SU-DHL-6 (cell line): ENCODE measurements around the gene CGB3.
"Not testable (repeated sequence)": the region's sequence is repeated elsewhere in the genome, so short reads cannot be mapped to it uniquely, and the experiment has no call there.

Experiments used
- H2AFZ ChIP-seq: fragments of 200-600 bp; sonication (generic); 2 replicates; pipeline ENCODE4 v1.6.1; 2014; ENCODE audit warnings: low read depth, mild to moderate bottlenecking, moderate library complexity, mixed read lengths, antibody characterized with exemption, low read length; ENCODE audit not compliant: severe bottlenecking
- H3F3A ChIP-seq: fragments of 200-600 bp; shearing (Covaris generic); 2 replicates; pipeline ENCODE4 v1.6.0; 2016; ENCODE audit warnings: antibody characterized with exemption, mild to moderate bottlenecking; ENCODE audit not compliant: insufficient read depth
- H3K27ac ChIP-seq: fragments of 200-600 bp; sonication (generic); 2 replicates; pipeline ENCODE4 v1.5.1; 2016; ENCODE audit warnings: low read depth, mild to moderate bottlenecking, low read length, moderate library complexity, mixed read lengths
- H3K27me3 ChIP-seq: fragments of 200-600 bp; sonication (generic), shearing (Covaris generic); 2 replicates; pipeline ENCODE4 v1.6.0; 2014; ENCODE audit warnings: mild to moderate bottlenecking, low read length
- H3K36me3 ChIP-seq: fragments of 200-600 bp; sonication (generic); 2 replicates; pipeline ENCODE4 v1.6.1; 2014; ENCODE audit warnings: mild to moderate bottlenecking, low read length, mixed read lengths
- H3K4me2 ChIP-seq: fragments of 300-600, 200-600 bp; shearing (Covaris generic), sonication (generic); 2 replicates; pipeline ENCODE4 v1.6.0; 2014; ENCODE audit warnings: low read length, low read depth, mild to moderate bottlenecking; ENCODE audit not compliant: poor library complexity, severe bottlenecking
- H3K4me3 ChIP-seq: fragments of 200-600 bp; sonication (generic); 2 replicates; pipeline ENCODE4 v1.5.1; 2014; ENCODE audit warnings: antibody characterized with exemption, low read length, mild to moderate bottlenecking, mixed read lengths; ENCODE audit not compliant: insufficient read depth, poor library complexity, severe bottlenecking
- H3K79me2 ChIP-seq: fragments of 200-600 bp; sonication (generic); 2 replicates; pipeline ENCODE4 v1.6.1; 2014; ENCODE audit warnings: mild to moderate bottlenecking, low read length, moderate library complexity; ENCODE audit not compliant: insufficient read depth
- H3K9ac ChIP-seq: fragments of 200-600 bp; sonication (generic); 2 replicates; pipeline ENCODE4 v1.7.0; 2014; ENCODE audit warnings: mild to moderate bottlenecking, low read length
- H3K9me2 ChIP-seq: fragments of 200-600 bp; sonication (generic); replicated peaks from 2 replicates; pipeline ENCODE4 v1.6.1; 2014; ENCODE audit warnings: low read length; ENCODE audit not compliant: insufficient read depth
- H3K9me3 ChIP-seq: fragments of 200-600 bp; sonication (generic); 2 replicates; pipeline ENCODE4 v1.6.1; 2014; ENCODE audit warnings: low read length, mixed read lengths; ENCODE audit not compliant: insufficient read depth
- H4K20me1 ChIP-seq: fragments of 200-600 bp; sonication (generic); 2 replicates; pipeline ENCODE4 v1.6.1; 2014; ENCODE audit warnings: low read depth, mild to moderate bottlenecking, antibody characterized with exemption, low read length, moderate library complexity, mixed read lengths
- EZH2phosphoT487 ChIP-seq: fragments of 200-600 bp; sonication (generic), shearing (Covaris generic); conservative IDR thresholded peaks from 2 replicates; pipeline ENCODE4 v1.6.1; 2018; ENCODE audit warnings: mild to moderate bottlenecking, antibody characterized with exemption, low read length, moderate library complexity, mixed read lengths
- TF ChIP-seq, protein P1 (sequence below): fragments of 200-600 bp; sonication (generic); IDR thresholded peaks from one replicate; pipeline ENCODE4 v1.5.1; 2017; ENCODE audit warnings: antibody characterized with exemption, mild to moderate bottlenecking, low read length, moderate library complexity; ENCODE audit not compliant: insufficient read depth, poor library complexity, severe bottlenecking

Gene CGB3

DNA sequence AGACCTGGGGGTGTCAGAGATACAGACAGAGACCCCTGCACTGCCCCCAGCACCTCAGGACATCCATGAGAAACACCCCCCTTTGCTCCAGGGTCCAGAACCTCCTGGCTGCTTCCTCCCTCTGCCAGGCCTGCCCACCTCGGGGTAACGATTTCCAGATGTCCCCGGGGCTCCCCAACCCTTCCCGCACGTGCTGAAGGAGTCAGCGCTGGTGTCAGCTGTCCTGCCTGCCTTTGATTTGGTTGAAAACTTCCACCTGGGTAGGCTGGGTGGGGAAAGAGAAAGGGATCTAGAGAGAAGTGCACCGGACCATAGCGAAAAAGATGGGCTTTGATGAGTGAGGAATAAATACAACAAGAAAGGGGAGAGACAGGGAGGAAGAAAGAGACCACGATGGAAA is 34.9 kb upstream of the CGB3 start:
- no peaks in the 10 kb centered on the region for H3F3A ChIP-seq
- no peaks in the 10 kb centered on the region for H3K9me3 ChIP-seq
- no peak overlapping the region for H3K27ac ChIP-seq
- TF ChIP-seq EZH2phosphoT487, result no peak
- TF ChIP-seq, protein P1, sequence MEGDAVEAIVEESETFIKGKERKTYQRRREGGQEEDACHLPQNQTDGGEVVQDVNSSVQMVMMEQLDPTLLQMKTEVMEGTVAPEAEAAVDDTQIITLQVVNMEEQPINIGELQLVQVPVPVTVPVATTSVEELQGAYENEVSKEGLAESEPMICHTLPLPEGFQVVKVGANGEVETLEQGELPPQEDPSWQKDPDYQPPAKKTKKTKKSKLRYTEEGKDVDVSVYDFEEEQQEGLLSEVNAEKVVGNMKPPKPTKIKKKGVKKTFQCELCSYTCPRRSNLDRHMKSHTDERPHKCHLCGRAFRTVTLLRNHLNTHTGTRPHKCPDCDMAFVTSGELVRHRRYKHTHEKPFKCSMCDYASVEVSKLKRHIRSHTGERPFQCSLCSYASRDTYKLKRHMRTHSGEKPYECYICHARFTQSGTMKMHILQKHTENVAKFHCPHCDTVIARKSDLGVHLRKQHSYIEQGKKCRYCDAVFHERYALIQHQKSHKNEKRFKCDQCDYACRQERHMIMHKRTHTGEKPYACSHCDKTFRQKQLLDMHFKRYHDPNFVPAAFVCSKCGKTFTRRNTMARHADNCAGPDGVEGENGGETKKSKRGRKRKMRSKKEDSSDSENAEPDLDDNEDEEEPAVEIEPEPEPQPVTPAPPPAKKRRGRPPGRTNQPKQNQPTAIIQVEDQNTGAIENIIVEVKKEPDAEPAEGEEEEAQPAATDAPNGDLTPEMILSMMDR, result no peak
- H3K9me2 ChIP-seq, result no peaks in the 10 kb centered on the region
- H3K36me3 ChIP-seq, result no peaks in the 10 kb centered on the region
- no peak overlapping the region for H2AFZ ChIP-seq
- no peak overlapping the region for H3K9ac ChIP-seq
- no peaks in the 10 kb centered on the region for H3K27me3 ChIP-seq
- H3K4me3 ChIP-seq, result no peak overlapping the region
- H4K20me1 ChIP-seq, result no peaks in the 10 kb centered on the region
- H3K4me2 ChIP-seq, result no peak overlapping the region
- H3K79me2 ChIP-seq, result no peaks in the 10 kb centered on the region

DNA sequence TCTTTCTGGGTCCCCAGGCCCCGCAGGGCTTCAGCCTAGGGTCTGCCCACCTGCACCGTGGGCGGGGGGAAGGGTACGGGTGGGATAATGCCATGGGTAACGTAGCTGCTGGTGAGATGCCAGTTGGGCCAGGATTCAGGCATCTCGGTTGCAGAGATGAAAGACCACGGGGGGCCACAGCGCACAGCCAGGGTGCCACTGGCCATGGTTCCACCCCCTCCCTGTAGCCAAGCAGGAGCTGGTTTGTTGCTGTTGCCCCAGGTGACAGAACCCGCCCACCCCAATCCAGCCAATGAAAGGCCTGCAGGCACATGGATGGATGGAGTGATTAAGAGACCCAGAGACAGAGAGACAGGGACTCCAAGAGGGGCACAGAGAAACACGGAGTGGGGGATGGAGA is 34.4 kb upstream of the CGB3 start:
- Histone ChIP-seq H3F3A (no peaks in the 10 kb centered on the region), H4K20me1 (no peaks in the 10 kb centered on the region), H3K36me3 (no peaks in the 10 kb centered on the region), H3K9me2 (no peaks in the 10 kb centered on the region), H3K79me2 (no peaks in the 10 kb centered on the region), H3K27ac (no peak overlapping the region), H3K27me3 (no peaks in the 10 kb centered on the region), H3K9ac (no peak overlapping the region), H3K9me3 (no peaks in the 10 kb centered on the region), H3K4me2 (no peak overlapping the region), H3K4me3 (no peak overlapping the region), H2AFZ (no peak overlapping the region)
- TF ChIP-seq, protein P1, result no peak
- TF ChIP-seq EZH2phosphoT487, result no peak

- no peaks in the 10 kb centered on the region for H3K9me2 ChIP-seq
- H3K9me3 ChIP-seq, result no peaks in the 10 kb centered on the region
- TF ChIP-seq, protein P1, result no peak
- TF ChIP-seq EZH2phosphoT487, result no peak
- H3K27ac ChIP-seq, result no peak within 1 kb of the TSS
- H3F3A ChIP-seq, result no peaks in the 10 kb centered on the region
- H3K79me2 ChIP-seq, result no peaks in the 10 kb centered on the region
- H3K27me3 ChIP-seq, result no peaks in the 10 kb centered on the region
- H3K4me3 ChIP-seq, result no peak within 1 kb of the TSS
- H4K20me1 ChIP-seq, result no peaks in the 10 kb centered on the region
- no peak within 1 kb of the TSS for H2AFZ ChIP-seq
- H3K4me2 ChIP-seq, result no peak within 1 kb of the TSS
- H3K36me3 ChIP-seq, result no peaks in the 10 kb centered on the region
- H3K9ac ChIP-seq, result no peak within 1 kb of the TSS
Measured at GRCh38 chr19:49057636-49058234, 33.6 kb upstream of the CGB3 start, which contains the start of gene CGB7. Gene CGB7, minus strand, starts transcription at chr19:49057749. Its CDS starts 2,374 bp downstream, at chr19:49055375.

DNA sequence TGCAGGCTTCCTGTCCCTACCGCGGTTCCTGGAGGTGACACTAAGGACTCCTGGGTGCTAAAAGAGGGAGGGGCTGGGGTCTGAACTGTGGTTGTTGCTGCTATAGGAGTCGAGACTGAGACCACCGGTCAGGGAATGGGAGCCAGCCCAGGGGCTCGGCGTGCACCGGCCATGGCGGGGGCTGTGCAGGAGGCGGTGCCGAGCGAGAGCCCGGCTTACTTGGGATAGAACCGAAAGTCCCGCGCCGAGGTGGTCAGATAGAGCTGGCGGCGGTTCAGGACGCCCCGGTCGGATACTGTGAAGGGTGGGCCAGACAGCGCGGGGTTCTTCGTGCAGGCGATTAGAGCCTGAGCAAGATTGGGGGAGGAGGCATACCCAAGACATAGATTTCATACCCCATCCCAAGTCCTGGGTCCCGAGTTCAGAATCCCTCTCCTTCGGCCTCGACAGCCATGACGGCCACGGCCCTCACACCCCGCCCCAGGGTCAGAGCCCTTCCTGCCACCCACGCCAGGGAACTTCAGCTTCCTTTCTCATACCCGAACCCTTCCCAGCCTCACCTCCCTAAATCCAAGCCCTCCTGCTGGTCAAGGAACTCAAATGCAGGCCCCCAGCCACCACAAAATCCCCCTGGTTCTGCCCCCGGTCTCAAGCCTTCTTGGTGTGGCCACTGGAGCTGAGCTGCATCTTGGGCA is 32.9 kb upstream of the CGB3 start:
- not testable (repeated sequence) for H2AFZ ChIP-seq

More for the DNA sequence above, 32.9 kb upstream of the CGB3 start:
- not testable (repeated sequence) for H3K9ac ChIP-seq, H3K27me3 ChIP-seq, H3K9me3 ChIP-seq, H3F3A ChIP-seq, H3K27ac ChIP-seq, H3K36me3 ChIP-seq, H4K20me1 ChIP-seq, H3K4me2 ChIP-seq, H3K79me2 ChIP-seq, H3K9me2 ChIP-seq, H3K4me3 ChIP-seq
